Esophagus squamous epithelium (tissue), 4 donors: ENCODE data around the gene CFAP99.

Experiments
- POLR2A ChIP-seq, 4 donors: fragments of 450-650 bp; IDR thresholded peaks; one replicate each; pipeline ENCODE4 v1.6.1; 2017; ENCODE audit warnings: antibody characterized with exemption in 4 of 4, mild to moderate bottlenecking in 4 of 4, moderate library complexity in 3 of 4
- TF ChIP-seq, protein P1 (sequence below), 6 experiments: fragments of 450-650 bp in 4 of 6; fragments of 200-600 bp in 2 of 6; sonication (generic) in 2 of 6; IDR thresholded peaks; one replicate each; pipeline ENCODE4 v1.5.1; 2016 to 2019; ENCODE audit warnings: antibody characterized with exemption in 6 of 6, mild to moderate bottlenecking in 4 of 6, moderate library complexity in 4 of 6

- TF ChIP-seq, protein P1, sequence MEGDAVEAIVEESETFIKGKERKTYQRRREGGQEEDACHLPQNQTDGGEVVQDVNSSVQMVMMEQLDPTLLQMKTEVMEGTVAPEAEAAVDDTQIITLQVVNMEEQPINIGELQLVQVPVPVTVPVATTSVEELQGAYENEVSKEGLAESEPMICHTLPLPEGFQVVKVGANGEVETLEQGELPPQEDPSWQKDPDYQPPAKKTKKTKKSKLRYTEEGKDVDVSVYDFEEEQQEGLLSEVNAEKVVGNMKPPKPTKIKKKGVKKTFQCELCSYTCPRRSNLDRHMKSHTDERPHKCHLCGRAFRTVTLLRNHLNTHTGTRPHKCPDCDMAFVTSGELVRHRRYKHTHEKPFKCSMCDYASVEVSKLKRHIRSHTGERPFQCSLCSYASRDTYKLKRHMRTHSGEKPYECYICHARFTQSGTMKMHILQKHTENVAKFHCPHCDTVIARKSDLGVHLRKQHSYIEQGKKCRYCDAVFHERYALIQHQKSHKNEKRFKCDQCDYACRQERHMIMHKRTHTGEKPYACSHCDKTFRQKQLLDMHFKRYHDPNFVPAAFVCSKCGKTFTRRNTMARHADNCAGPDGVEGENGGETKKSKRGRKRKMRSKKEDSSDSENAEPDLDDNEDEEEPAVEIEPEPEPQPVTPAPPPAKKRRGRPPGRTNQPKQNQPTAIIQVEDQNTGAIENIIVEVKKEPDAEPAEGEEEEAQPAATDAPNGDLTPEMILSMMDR (IDR thresholded peaks at IDR 0.05) = no peak
- TF ChIP-seq POLR2A (IDR thresholded peaks at IDR 0.05) = no peak
Observed at GRCh38 chr4:2458546-2459491, 40.1 kb downstream of the CFAP99 start.
